ENCODE data around the gene CLDN10. TPM values are rescaled to one million over a fixed set of nuclear protein-coding genes. Genes with fewer than 3 reads are reported as not detected.

CLDN10 gene
- total RNA-seq, 1 experiment from 2014 or later: not detected

GRCh38 chr13:95624020-95624419, 71.5 kb downstream of the CLDN10 start:
- Histone ChIP-seq H3K27me3 (ENCODE audit: insufficient read depth, low read depth) (no peaks in the 10 kb centered on the region), H3F3A (ENCODE audit: insufficient read depth, low read depth) (no peaks in the 10 kb centered on the region), H3K79me2 (ENCODE audit: low read depth) (no peaks in the 10 kb centered on the region), H3K9me2 (ENCODE audit: insufficient read depth) (no peaks in the 10 kb centered on the region), H3K9me3 (ENCODE audit: insufficient read depth, low read depth) (no peaks in the 10 kb centered on the region), H3K27ac (no peak overlapping the region), H3K36me3 (ENCODE audit: low read depth) (no peaks in the 10 kb centered on the region), H4K20me1 (ENCODE audit: insufficient read depth) (no peaks in the 10 kb centered on the region), H3K4me2 (no peak overlapping the region), H3K4me3 (no peak overlapping the region), H2AFZ (no peak overlapping the region), H3K4me1 (replicated peaks; ENCODE audit: insufficient read depth) (no peaks in the 10 kb centered on the region)
- CTCF ChIA-PET: interaction anchor here (0.6 to 1.1 kb wide), 8 partner anchors 32 to 626 kb away, joined by 3 to 10 read pairs (median 4); no protein-coding TSS in a partner anchor
- no TSS peak for BruUV-seq (replicated peaks)
- DNase-seq: peak; percentile 15 to 57
- POLR2A ChIA-PET (ENCODE audit: unreplicated experiment): no interaction called here
- intact Hi-C loops (cut with micrococcal nuclease; ENCODE audit: unreplicated experiment): loop anchor here (1.0 to 5.0 kb wide), 3 partner anchors 38 to 210 kb away; no protein-coding TSS in a partner anchor
- TF ChIP-seq, protein P1, sequence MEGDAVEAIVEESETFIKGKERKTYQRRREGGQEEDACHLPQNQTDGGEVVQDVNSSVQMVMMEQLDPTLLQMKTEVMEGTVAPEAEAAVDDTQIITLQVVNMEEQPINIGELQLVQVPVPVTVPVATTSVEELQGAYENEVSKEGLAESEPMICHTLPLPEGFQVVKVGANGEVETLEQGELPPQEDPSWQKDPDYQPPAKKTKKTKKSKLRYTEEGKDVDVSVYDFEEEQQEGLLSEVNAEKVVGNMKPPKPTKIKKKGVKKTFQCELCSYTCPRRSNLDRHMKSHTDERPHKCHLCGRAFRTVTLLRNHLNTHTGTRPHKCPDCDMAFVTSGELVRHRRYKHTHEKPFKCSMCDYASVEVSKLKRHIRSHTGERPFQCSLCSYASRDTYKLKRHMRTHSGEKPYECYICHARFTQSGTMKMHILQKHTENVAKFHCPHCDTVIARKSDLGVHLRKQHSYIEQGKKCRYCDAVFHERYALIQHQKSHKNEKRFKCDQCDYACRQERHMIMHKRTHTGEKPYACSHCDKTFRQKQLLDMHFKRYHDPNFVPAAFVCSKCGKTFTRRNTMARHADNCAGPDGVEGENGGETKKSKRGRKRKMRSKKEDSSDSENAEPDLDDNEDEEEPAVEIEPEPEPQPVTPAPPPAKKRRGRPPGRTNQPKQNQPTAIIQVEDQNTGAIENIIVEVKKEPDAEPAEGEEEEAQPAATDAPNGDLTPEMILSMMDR (conservative IDR thresholded peaks at IDR 0.05): peak; percentile 87
- no peak for TF ChIP-seq EZH2 (IDR thresholded peaks at IDR 0.05; ENCODE audit: low read depth)

DNA sequence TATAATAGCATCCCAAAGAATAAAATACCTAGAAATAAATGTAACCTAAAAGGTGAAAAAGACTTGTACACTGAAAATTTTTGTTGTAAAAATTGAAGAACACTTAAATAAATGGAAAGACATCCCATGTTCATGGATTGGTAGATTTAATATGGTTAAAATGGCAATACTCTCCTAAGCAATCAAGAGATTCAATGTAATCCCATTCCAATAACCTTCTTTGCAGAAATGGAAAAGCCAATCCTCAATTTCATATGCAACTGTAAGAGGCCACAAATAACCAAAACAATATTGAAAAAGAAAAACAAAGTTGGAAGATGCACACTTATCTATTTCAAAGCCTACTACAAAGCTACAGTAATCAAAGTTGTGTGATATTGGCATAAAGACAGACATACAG, 74.2 kb downstream of the CLDN10 start:
- H3K27ac ChIP-seq: no peak overlapping the region
- H3K27me3 ChIP-seq (ENCODE audit: insufficient read depth, low read depth): no peaks in the 10 kb centered on the region
- H3K4me3 ChIP-seq: no peak overlapping the region
- no peaks in the 10 kb centered on the region for H4K20me1 ChIP-seq (ENCODE audit: insufficient read depth)
- no peak for DNase-seq
- no peak for TF ChIP-seq EZH2 (IDR thresholded peaks at IDR 0.05; ENCODE audit: low read depth)
- TF ChIP-seq, protein P1 (conservative IDR thresholded peaks at IDR 0.05): no peak
- ChIA-PET POLR2A (ENCODE audit: unreplicated experiment) (no interaction called here), CTCF (no interaction called here)
- no peaks in the 10 kb centered on the region for H3K4me1 ChIP-seq (replicated peaks; ENCODE audit: insufficient read depth)
- intact Hi-C loops (cut with micrococcal nuclease; ENCODE audit: unreplicated experiment): no loop called here
- H3K36me3 ChIP-seq (ENCODE audit: low read depth): no peaks in the 10 kb centered on the region
- no peak overlapping the region for H3K4me2 ChIP-seq
- H3K9me3 ChIP-seq (ENCODE audit: insufficient read depth, low read depth): no peaks in the 10 kb centered on the region
- BruUV-seq (replicated peaks): no TSS peak
- H3K9me2 ChIP-seq (ENCODE audit: insufficient read depth): no peaks in the 10 kb centered on the region
- H3F3A ChIP-seq (ENCODE audit: insufficient read depth, low read depth): no peaks in the 10 kb centered on the region
- no peaks in the 10 kb centered on the region for H3K79me2 ChIP-seq (ENCODE audit: low read depth)
- H2AFZ ChIP-seq: no peak overlapping the region

- CTCF ChIA-PET: no interaction called here
- Histone ChIP-seq H3K36me3 (ENCODE audit: low read depth) (no peaks in the 10 kb centered on the region), H3K4me1 (replicated peaks; ENCODE audit: insufficient read depth) (no peaks in the 10 kb centered on the region), H3K9me3 (ENCODE audit: insufficient read depth, low read depth) (no peaks in the 10 kb centered on the region), H2AFZ (no peak overlapping the region), H3K27me3 (ENCODE audit: insufficient read depth, low read depth) (no peaks in the 10 kb centered on the region), H3K4me2 (no peak overlapping the region), H3K79me2 (ENCODE audit: low read depth) (no peaks in the 10 kb centered on the region), H3K27ac (no peak overlapping the region), H4K20me1 (ENCODE audit: insufficient read depth) (no peaks in the 10 kb centered on the region), H3F3A (ENCODE audit: insufficient read depth, low read depth) (no peaks in the 10 kb centered on the region), H3K4me3 (no peak overlapping the region), H3K9me2 (ENCODE audit: insufficient read depth) (no peaks in the 10 kb centered on the region)
- DNase-seq: no peak
- POLR2A ChIA-PET (ENCODE audit: unreplicated experiment): no interaction called here
- intact Hi-C loops (cut with micrococcal nuclease; ENCODE audit: unreplicated experiment): no loop called here
- TF ChIP-seq, protein P1 (conservative IDR thresholded peaks at IDR 0.05): no peak
- no peak for TF ChIP-seq EZH2 (IDR thresholded peaks at IDR 0.05; ENCODE audit: low read depth)
- no TSS peak for BruUV-seq (replicated peaks)
Measured at GRCh38 chr13:95627590-95627989, 75.1 kb downstream of the CLDN10 start.
